GM18520 (cell line): ENCODE results near the gene STKLD1.
"Not testable (repeated sequence)": the region's sequence is repeated elsewhere in the genome, so short reads cannot be mapped to it uniquely, and the experiment has no call there.

Source experiments
- ATAC-seq: cut with Tn5 transposase; IDR thresholded peaks from one replicate; pipeline ENCODE4 v1.9.1; 2021; ENCODE audit not compliant: unreplicated experiment

STKLD1 gene

DNA sequence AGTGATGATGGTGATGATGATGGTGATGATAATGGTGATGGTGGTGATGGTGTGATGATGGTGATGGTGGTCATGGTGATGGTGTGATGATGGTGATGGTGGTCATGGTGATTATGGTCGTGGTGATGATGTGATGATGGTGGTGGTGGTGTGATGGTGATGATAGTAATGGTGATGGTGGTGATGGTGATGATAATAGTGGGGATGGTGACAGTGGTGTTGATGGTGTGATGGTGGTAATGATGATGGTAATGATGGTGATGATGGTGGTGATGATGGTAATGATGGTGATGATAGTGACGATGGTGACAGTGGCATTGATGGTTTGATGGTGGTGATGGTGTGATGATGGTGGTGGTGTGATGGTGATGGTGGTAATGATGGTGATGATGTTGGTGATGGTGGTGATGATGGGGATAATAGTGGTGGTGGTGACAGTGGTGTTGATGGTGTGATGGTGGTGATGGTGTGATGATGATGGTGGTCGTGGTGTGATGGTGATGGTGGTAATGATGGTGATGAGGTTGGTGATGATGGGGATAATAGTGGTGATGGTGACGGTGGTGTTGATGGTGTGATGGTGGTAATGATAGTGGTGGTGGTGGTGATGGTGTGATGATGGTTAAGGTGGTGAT is 6.5 kb downstream of the STKLD1 start:
- ATAC-seq: no peak

DNA sequence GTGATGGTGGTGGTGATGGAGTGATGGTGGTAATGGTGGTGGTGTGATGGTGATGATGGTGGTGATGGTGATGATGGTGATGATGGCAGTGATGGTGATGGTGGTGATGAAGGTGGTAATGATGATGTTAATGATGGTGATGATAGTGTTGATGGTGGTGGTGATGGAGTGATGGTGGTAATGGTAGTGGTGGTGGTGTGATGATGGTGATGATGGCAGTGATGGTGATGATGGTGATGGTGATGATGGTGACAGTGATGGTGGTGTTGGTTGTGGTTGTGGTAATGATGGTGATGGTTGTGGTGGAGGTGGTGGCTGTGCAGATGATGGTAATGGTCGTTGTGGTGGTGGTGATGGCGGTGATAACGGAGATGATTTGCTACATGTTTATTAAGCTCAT is 7.3 kb downstream of the STKLD1 start:
- ATAC-seq: no peak

- ATAC-seq: no peak
Measured at GRCh38 chr9:133384736-133385321, 8.7 kb downstream of the STKLD1 start.

GRCh38 chr9:133385452-133385851 is 9.3 kb downstream of the STKLD1 start:
- no peak for ATAC-seq

DNA sequence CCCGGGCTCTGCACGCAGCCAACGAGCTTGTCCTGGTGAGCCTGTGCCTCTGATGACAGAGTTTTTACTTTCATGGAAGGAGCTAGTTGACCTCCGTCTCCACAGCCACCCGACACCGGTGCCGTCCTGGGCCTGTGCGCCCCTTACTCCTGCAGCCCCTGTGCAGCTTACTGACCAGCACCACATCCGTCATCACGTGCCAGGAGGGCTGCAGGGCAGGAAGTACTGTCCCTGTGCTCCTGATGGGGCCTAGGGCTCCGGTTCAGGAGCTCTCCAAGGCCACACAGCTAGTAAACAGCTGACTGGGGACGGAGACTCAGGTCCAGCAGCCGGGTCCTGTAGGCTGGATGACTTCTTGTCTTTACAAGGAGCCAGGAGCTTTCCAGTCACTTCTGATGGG is 10.2 kb downstream of the STKLD1 start:
- no peak for ATAC-seq

DNA sequence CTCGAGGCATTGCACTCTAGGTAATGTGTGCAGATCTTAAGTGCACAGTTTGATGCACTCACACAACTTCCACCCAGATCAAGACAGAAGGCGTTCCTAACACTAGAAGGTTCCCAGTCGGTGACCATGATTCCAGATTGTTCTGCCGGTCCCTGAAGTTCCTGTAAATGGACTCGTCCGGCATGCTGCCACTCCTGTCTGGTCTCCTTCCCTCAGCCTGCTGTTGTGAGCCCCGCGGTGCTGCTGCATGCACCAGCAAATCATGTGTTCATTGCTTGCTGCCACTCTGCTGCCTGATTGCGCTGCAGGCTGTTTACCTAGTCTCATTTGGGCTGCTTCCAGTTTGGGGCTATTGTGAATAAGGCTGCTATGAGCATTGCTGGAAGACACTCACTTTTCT is 11.5 kb downstream of the STKLD1 start:
- no peak for ATAC-seq

DNA sequence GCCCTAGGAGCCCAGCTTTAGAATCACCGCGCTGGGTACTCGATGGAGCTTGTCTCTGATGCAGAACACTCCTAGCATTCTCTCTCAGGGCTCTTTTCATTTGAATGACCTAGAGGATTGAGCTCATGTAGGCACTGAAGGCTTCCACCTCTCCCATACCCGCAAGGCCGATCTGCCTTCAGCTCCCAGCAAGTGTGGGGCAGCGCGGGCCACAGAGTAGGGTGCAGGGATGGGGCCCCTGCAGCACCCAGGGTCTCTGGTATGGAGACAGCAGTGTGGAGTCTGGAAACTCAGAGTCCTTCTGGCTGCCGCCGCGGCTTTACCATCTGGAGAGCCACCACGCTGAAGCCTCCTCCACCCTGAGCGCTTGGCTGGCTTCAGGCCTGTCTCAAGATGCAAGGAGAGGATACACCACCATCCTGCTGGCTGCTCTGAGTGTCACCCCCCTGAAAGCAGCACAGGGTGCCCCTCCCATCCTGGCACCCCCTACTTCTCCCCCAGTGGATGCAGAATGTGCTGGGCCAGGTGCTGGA is 12.9 kb downstream of the STKLD1 start:
- no peak for ATAC-seq

- ATAC-seq: no peak
Measured at GRCh38 chr9:133389562-133389961, 13.4 kb downstream of the STKLD1 start.

DNA sequence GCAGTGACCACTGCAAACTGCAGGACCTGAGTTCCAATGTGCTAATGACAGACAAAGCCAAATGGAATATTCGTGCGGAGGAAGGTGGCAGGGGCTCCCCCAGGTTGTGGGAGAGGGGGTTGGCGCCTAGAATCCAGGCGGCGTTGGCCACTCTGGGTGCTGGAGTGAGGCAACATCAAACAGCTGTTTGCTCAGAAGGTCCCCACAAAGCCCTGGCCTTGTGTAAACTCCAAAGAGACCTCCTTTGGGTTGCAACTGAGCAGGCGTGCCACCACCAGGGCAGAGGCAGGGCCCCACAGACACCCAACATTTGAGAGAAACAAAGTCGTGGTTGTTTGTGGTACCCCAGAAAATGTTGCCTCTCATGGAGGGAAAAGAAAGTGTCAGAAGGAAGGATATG is 14.5 kb downstream of the STKLD1 start:
- ATAC-seq: no peak

- ATAC-seq: not testable (repeated sequence)
Measured at GRCh38 chr9:133391449-133391848, 15.3 kb downstream of the STKLD1 start.

DNA sequence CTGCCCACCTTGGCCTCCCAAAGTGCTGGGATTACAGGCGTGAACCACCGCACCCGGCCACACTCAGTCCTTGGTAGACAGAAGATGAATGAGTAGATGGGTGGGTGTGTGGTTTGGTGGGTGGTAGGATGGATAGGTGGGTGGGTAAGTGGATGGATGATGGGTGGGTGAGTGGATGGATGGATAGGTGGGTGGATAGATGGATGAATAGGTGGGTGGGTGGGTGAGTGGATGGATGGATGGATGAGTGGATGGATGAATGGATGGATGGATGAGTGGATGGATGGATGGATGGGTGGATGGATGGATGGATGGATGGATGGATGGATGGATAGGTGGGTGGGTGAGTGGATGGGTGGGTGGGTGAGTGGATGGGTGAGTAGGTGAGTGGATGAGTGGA is 16.1 kb downstream of the STKLD1 start:
- not testable (repeated sequence) for ATAC-seq

- no peak for ATAC-seq
Measured at GRCh38 chr9:133393399-133393798, 17.2 kb downstream of the STKLD1 start.

GRCh38 chr9:133394687-133395271 is 18.6 kb downstream of the STKLD1 start:
- ATAC-seq: no peak

DNA sequence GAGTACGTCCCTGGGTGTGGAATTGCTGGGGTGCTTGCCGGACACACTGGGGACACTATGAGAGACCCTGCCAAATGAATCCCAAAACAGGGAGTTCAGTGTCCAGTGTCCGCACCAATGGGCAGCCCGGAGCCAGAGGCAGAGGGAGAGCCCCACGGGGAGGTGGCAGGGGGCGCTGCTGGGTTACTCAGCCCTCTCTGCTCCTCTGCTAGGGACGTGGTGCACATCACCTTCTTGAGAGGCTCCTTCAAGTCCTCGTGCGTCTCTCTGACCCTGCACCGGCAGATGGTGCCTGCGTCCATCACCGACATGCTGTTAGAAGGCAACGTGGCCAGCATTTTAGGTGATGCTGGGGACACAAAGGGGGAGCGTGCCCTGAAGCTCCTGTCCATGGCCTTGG is 20.8 kb downstream of the STKLD1 start:
- ATAC-seq: no peak

DNA sequence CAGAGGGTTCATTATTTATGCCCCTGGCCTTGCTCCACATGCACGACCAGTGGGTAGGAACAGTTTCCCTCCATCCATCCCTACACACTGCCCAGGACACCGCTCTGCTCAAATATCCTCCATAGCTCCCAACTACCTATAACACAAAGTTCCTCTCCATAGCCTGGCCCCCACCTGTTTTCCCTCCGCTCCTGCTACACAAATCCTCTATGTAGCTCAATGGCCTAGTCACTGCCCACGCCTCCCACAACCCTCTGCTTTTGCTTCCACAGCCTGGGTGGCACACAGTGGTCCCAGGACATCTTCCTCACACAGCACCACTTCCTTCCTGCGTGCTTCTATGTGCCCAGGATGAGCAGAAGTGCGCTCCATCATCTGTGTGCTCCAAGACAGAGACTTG is 21.2 kb downstream of the STKLD1 start:
- ATAC-seq: no peak

GRCh38 chr9:133397895-133398294 is 21.7 kb downstream of the STKLD1 start:
- ATAC-seq: no peak

DNA sequence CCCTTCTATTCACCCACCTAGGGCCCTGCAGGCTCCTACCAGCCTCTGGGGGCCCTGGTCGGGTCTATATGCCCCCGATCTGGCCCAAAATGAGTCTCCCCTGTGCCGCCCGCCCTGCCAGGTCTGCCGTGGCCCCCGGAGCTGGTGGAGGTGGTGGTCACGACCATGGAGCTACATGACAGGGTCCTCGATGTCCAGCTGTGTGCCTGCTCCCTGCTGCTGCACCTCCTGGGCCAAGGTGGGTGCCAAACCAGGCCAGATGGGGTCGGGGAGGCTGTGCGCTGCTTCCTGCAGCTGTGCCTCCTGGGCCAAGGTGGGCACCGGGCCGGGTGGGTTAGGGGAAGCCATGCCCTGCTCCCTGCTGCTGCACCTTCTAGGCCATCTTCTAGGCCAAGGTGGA is 24.1 kb downstream of the STKLD1 start:
- no peak for ATAC-seq

GRCh38 chr9:133401588-133401987 is 25.4 kb downstream of the STKLD1 start:
- ATAC-seq: no peak

- ATAC-seq: no peak
Measured at GRCh38 chr9:133402689-133403088, 26.5 kb downstream of the STKLD1 start.

DNA sequence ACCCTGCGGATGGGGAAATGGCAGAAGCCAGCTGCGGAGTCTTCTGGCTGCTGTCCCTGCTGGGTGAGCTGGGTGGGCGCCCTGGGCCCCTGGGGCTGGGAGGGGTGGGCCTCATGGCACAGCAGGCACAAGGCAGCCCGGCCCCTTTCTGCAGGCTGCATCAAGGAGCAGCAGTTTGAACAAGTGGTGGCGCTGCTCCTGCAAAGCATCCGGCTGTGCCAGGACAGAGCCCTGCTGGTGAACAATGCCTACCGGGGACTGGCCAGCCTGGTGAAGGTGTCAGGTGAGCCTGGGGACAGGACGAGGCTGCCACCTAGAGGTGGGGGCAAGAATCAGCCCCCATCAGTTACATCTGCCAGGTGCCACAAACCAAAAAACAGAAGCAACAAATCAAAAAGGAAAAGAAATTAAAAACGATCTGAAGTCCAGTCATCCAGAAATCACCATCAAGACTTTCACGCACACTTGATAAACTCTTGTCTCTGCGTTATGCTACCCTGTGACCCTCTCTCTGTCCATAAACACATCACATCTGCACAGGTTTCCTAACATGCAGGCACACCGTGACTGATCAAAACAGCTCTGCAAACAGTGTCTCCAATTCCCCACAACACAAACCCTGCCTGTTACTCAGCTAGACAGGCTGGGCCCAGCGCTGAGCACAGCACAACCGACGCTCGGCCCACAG is 27.7 kb downstream of the STKLD1 start:
- no peak for ATAC-seq

GRCh38 chr9:133404454-133405002 is 28.4 kb downstream of the STKLD1 start:
- no peak for ATAC-seq
